ENCODE results near the gene NRCAM. TPM values are rescaled to one million over a fixed set of nuclear protein-coding genes. Genes with fewer than 3 reads are reported as not detected.

NRCAM gene
- total and polyA plus RNA-seq, 10 of the 15 experiments (the other 5 are each of a cell fraction or from before 2014, with no cell fraction given): 0.30 to 2.0 (median 1.0) TPM

GRCh38 chr7:108236681-108237415, 219.4 kb downstream of the NRCAM start:
- ChIA-PET POLR2A (interaction anchor here (0.9 kb wide), 1 partner anchor 54 kb away, joined by 3 read pairs; no protein-coding TSS in a partner anchor), CTCF (interaction anchor here (0.9 to 2.0 kb wide), 5 partner anchors 9 to 262 kb away, joined by 3 to 6 read pairs (median 3); no protein-coding TSS in a partner anchor), RAD21 (ENCODE audit: unreplicated experiment) (interaction anchor here (1.2 kb wide), 1 partner anchor 33 kb away, joined by 3 read pairs; no protein-coding TSS in a partner anchor), SMC1A (ENCODE audit: uncharacterized antibody, unreplicated experiment) (interaction anchor here (0.7 to 1.5 kb wide), 14 partner anchors 9 to 338 kb away, joined by 3 to 14 read pairs (median 3); no protein-coding TSS in a partner anchor)
- no peak overlapping the region for H3K4me2 ChIP-seq (ENCODE audit: control insufficient read depth, insufficient read depth)
- ATAC-seq (peak; percentile 31; the same call in 2 of the 3 replicates), DNase-seq (ENCODE audit: low read depth, low spot score) (no peak), FAIRE-seq (no peak)
- in situ Hi-C loops (cut with MboI): no loop called here
- H3K27me3 ChIP-seq (replicated peaks in 1 of 2; ENCODE audit: control insufficient read depth in 2 of 2, insufficient read depth in 2 of 2, low read length in 1 of 2): no peaks in the 10 kb centered on the region
- no peaks in the 10 kb centered on the region for H3K9me3 ChIP-seq (replicated peaks; ENCODE audit: control insufficient read depth, insufficient read depth, low read length)
- H2AFZ ChIP-seq (ENCODE audit: control insufficient read depth, low read depth, low read length): no peak overlapping the region
- H3K4me3 ChIP-seq: no peak overlapping the region
- 5% methylated on average over 2 of the region's 2 CpGs for WGBS (ENCODE audit: insufficient coverage, insufficient replicate concordance, low lambda C conversion rate, missing lambda C conversion rate)
- H3K9ac ChIP-seq (ENCODE audit: control insufficient read depth, insufficient read depth, low read length): no peak overlapping the region
- no peaks in the 10 kb centered on the region for H4K20me1 ChIP-seq (ENCODE audit: control insufficient read depth, insufficient read depth)
- H3K79me2 ChIP-seq (ENCODE audit: control insufficient read depth, insufficient read depth, low read length): no peaks in the 10 kb centered on the region
- no peaks in the 10 kb centered on the region for H3K36me3 ChIP-seq (ENCODE audit: control insufficient read depth in 2 of 2, insufficient read depth in 2 of 2, low read length in 1 of 2)
- H3K27ac ChIP-seq (ENCODE audit: control insufficient read depth, insufficient read depth): no peak overlapping the region
- intact Hi-C loops (cut with micrococcal nuclease; ENCODE audit: unreplicated experiment): loop anchor here (10.0 kb wide), 1 partner anchor 58 kb away; no protein-coding TSS in a partner anchor
- no peaks in the 10 kb centered on the region for H3K4me1 ChIP-seq (ENCODE audit: control insufficient read depth, insufficient read depth, low read length)
- TF ChIP-seq SIX5 (IDR thresholded peaks at IDR 0.05; ENCODE audit: low read depth, low read length, severe bottlenecking): no peak
- TF ChIP-seq IKZF1 (conservative IDR thresholded peaks at IDR 0.05): 0 out of 2 replicates have a peak, but pooled peaks have one; percentile 13
- BruUV-seq (replicated peaks): no TSS peak

GRCh38 chr7:108235451-108236061, 220.7 kb downstream of the NRCAM start:
- DNase-seq (ENCODE audit: low read depth, low spot score) (no peak), FAIRE-seq (peak; percentile 31), ATAC-seq (peak; percentile 37)
- WGBS (ENCODE audit: insufficient coverage, insufficient replicate concordance, low lambda C conversion rate, missing lambda C conversion rate): 33% methylated on average over 4 of the region's 4 CpGs
- H3K4me1 ChIP-seq (ENCODE audit: control insufficient read depth, insufficient read depth, low read length): no peaks in the 10 kb centered on the region
- no peaks in the 10 kb centered on the region for H3K27me3 ChIP-seq (replicated peaks in 1 of 2; ENCODE audit: control insufficient read depth in 2 of 2, insufficient read depth in 2 of 2, low read length in 1 of 2)
- H4K20me1 ChIP-seq (ENCODE audit: control insufficient read depth, insufficient read depth): no peaks in the 10 kb centered on the region
- intact Hi-C loops (cut with micrococcal nuclease; ENCODE audit: unreplicated experiment) (loop anchor here (10.0 kb wide), 1 partner anchor 59 kb away; no protein-coding TSS in a partner anchor), in situ Hi-C loops (cut with MboI) (no loop called here)
- no peaks in the 10 kb centered on the region for H3K79me2 ChIP-seq (ENCODE audit: control insufficient read depth, insufficient read depth, low read length)
- no TSS peak for BruUV-seq (replicated peaks)
- peak overlapping the region; percentile 11; the same call in 1 of the 2 replicates for H2AFZ ChIP-seq (ENCODE audit: control insufficient read depth, low read depth, low read length)
- ChIA-PET RAD21 (ENCODE audit: unreplicated experiment) (no interaction called here), CTCF (interaction anchor here (0.6 to 2.0 kb wide), 4 partner anchors 10 to 361 kb away, joined by 3 to 6 read pairs (median 4); no protein-coding TSS in a partner anchor), SMC1A (ENCODE audit: uncharacterized antibody, unreplicated experiment) (interaction anchor here (0.6 to 1.5 kb wide), 7 partner anchors 8 to 231 kb away, joined by 3 to 14 read pairs (median 4); no protein-coding TSS in a partner anchor), POLR2A (no interaction called here)
- H3K36me3 ChIP-seq (ENCODE audit: control insufficient read depth in 2 of 2, insufficient read depth in 2 of 2, low read length in 1 of 2): no peaks in the 10 kb centered on the region
- H3K9ac ChIP-seq (ENCODE audit: control insufficient read depth, insufficient read depth, low read length): no peak overlapping the region
- no peak overlapping the region for H3K4me2 ChIP-seq (ENCODE audit: control insufficient read depth, insufficient read depth)
- H3K4me3 ChIP-seq: no peak overlapping the region
- TF ChIP-seq RAD51 (IDR thresholded peaks at IDR 0.05) (no peak), ZBED1 (IDR thresholded peaks at IDR 0.05; ENCODE audit: borderline replicate concordance) (no peak), CEBPZ (IDR thresholded peaks at IDR 0.05; ENCODE audit: low read depth, low read length) (no peak), ZNF217 (IDR thresholded peaks at IDR 0.05) (no peak), MXI1 (IDR thresholded peaks at IDR 0.05; ENCODE audit: low read depth, low read length) (no peak)
- H3K27ac ChIP-seq (ENCODE audit: control insufficient read depth, insufficient read depth): no peak overlapping the region
- H3K9me3 ChIP-seq (replicated peaks; ENCODE audit: control insufficient read depth, insufficient read depth, low read length): no peaks in the 10 kb centered on the region; the same call in 2 of the 3 replicates
